Peyer's patch (tissue), 4 donors: ENCODE measurements around the gene FAU.

Experiments used
- CTCF ChIP-seq, 6 experiments: fragments of 450-650 bp in 4 of 6; fragments of 200-600 bp in 2 of 6; sonication (generic) in 1 of 6; IDR thresholded peaks; one replicate each; pipeline ENCODE4 v1.5.1; 2017 to 2019; ENCODE audit warnings: antibody characterized with exemption in 6 of 6, mild to moderate bottlenecking in 3 of 6, moderate library complexity in 1 of 6
- POLR2A ChIP-seq, 2 donors: fragments of 450-650 bp; IDR thresholded peaks; one replicate each; pipeline ENCODE4 v1.5.1; 2017; ENCODE audit warnings: antibody characterized with exemption in 2 of 2, mild to moderate bottlenecking in 2 of 2, moderate library complexity in 2 of 2

- no peak for TF ChIP-seq POLR2A (IDR thresholded peaks at IDR 0.05)
- TF ChIP-seq CTCF (IDR thresholded peaks at IDR 0.05) = no peak
These were observed 13.3 kb downstream of the FAU start for GRCh38 chr11:65108469-65109123.
